NCI-H2196 treated with DMSO at 0.1 percent for 48 hours (cell line): ENCODE data around the gene TNFAIP8.

Source experiments
- DNase-seq: peaks from one replicate; lab custom pipeline; 2025; ENCODE audit not compliant: unreplicated experiment; lab: John Stamatoyannopoulos, UW

TNFAIP8 gene

DNA sequence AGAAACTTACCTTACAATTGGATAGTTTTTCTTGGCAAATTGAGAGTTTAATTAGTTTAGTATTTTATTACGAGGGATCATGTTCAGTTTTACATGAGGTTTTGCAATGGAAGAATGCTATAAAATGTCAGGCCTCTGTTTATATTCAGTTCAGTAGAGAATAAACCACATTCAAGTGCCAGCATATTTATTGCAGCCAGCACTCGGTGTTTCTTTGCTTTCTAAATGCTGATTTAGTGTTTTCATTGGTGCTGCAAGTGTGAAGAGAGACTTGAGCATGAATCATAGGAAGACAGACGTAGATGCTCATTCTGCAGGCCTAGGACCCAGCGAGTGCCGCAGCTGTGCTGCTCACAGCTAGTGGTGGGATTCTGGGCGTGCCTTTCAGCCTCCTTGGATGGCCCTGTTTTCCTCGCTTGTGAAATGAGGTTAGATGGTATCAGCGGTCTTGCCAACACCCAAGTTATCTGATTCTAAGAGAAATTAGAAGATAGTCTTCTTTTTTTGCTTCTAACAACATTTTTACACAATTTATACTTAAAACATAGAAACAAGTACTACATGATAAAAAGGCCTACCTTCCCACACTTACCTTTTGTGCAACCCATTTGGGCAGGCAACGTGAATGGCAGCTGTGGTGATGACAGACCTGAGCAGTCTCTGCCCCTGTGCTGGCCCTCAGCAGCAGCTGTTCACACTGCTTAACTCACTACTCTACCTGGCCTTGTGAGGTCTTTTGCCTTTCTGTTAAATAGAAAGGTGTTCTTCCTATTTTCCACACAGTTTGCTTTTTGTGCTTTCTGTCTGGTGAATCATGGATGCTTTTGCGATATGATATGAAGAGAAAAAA lies 26.8 kb upstream of the TNFAIP8 start:
- DNase-seq: no peak

DNA sequence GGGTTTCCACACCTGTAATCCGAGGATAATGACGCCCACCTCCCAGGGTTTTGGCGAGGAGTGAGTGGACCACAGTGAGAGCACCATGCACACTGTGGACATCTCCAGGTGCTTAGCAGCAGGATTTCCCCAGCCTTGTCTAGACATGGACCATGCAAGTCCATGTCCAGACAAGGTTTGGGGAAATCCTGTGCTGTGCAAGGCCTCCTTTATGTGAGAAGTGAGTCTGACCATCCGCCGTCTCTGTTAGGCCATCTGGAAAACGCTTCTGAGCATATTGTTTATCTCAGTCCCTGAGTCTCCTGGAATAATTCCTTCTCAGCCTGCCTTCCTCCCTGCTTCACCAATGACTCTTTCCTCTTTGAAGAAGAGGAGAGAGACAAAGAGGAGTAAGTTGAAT lies 26.2 kb upstream of the TNFAIP8 start:
- DNase-seq: no peak

DNA sequence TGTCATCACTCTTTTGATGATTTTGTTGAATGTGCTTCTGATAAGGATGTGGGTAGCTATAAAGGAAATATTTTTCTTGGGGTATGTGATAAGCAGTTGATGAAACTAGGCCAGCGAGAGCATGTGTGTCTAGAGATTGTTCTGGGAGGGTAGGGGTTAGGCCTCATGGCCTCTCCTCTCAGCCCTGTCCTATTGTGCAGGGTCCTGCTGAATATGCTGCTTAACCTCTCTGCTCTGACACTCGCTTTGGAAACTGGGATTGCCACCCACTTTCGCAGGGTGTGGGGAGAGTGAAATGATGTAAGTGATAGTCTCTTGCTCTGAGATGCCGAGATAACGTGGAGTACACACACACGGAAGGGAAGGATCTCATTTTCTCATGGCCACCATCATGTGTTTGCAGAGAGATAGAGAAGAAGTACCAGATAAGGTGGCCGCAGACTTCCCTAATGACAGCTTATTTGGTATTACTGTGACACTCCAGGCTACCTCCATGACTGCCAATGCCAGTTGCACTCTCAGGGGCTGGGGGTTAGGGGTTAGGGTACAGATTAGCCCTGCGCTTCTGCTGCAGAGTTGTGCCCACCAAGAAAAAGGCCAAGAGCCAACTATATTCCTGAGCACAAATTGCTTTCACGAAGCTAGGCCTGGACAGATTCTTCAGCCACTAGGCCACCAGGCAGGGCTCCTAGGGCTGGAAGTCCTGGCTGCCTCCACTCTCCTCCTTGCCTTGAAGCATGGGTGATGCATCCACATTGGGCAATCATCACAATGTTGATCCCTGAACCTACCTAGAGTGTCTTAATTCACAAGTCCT lies 25.2 kb upstream of the TNFAIP8 start:
- no peak for DNase-seq

DNA sequence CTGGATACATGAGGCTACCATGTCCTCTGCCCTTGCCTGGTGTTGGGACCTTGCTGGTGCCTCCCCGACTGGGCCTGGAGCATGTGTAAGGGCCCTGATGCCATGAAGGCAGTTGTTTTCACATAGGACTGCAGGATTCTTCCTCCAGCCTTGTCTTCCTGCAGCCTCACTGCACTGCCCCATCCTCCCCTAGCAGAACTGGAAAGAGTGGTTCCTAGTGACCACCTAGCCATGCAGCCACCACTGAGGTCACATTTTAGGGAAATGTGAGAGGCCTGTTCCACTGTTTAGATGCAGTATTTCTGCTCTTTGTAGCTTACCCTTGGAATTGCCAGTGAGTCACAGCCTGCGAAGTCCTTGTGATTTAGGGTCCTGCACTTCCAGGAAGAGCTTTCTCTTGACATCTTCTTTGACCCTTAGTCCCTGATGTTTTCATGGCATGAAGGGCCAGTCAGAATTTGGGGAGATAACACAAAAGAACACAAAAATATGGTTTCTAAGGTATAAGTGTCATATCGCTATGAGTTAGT lies 24.2 kb upstream of the TNFAIP8 start:
- DNase-seq: no peak

DNA sequence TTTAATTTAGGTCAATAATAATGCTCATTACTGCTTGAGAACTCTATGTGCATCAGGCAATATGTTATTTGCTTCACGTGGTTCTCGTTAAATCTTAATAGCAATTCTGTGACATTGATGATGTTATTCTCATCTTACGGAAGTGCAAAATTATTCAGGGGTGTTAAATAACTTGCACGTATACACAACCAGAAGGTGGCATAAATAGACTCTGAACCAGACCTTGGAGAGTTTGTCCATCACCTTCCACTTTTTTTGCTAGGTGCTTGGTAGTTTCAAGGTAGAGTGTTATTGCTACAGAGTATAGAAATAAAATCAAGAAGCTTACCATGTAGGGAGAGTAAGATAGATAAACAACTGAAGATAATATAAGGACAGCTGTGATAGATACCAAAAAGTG lies 23.6 kb upstream of the TNFAIP8 start:
- DNase-seq: no peak

DNA sequence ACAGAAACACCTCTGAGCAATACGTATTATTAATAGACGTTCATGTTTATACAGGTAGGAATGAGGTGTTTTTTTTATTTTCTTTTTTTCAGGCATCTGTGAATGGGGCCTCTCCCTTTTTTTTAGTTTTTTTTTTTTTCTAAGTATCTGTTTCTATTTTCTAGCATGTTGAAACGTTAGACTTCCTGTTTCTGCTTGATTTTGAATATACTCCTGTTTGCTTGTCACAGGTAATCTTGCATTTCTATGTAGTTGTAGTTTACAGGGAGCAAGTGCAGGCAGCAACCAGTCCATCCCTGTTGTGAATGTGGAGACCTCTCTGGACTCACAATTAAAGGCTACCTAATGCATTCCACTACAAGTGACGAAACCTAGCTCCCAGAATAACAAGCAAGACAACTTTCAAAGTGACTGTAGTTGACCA lies 22.8 kb upstream of the TNFAIP8 start:
- DNase-seq: no peak

DNA sequence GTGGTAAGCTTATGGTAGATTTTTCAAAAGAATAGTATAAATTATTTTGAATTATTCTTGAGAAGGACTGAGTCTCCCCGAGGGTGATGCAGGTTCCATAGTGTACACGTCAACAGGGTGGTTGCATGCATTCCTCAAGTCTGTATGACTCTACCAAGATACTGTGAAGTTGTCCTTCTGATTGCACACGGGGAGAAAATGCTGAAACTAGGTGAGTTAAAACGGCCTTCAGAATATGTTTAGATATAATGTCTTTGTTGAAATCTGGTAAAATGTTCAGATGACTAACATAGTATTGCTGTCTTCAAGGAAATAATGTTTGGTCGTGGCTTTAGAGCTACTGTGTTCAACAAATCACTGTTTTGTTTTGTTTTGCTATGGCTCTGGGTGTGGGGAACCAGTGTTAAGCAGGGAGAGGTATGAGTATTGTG lies 22.4 kb upstream of the TNFAIP8 start:
- DNase-seq: no peak

DNA sequence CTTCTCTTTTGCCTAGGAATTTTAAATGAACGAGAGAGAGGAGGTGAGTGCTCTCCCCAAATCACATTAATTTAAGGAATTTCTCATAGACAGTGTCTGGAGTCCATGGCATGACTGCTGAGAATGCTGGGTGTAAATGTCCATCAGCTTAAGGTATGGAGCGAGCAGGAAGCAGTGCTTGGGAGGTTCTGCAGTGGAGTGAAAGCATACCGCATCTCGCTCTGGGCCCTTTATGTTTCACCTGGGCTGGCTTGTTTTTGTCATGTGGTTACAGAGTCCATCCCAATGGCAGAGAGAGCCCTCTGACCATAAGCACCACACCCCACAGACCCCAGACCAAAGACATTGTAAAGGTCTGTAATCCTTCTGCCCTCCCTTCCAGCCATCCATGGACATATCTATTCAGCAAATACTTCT lies 20.6 kb upstream of the TNFAIP8 start:
- no peak for DNase-seq

DNA sequence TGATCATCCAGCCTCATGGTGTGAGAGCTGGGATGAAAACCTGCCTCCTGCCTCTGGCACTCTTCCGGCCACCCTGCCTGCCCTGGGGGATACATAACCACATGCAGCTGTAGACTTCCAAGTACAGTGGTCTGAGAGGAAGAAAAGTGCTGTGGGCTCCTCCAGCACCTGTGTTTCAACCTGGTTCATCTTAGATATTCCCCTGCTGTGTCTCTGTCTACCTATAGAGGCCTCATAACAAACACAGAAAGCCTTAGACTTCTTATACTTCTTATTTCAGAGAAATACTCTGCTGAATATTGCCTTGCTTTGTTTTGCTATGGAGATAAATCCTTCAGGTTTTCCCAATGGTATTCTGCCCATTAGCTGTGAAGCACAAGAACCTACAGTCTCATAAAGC lies 19.6 kb upstream of the TNFAIP8 start:
- no peak for DNase-seq

DNA sequence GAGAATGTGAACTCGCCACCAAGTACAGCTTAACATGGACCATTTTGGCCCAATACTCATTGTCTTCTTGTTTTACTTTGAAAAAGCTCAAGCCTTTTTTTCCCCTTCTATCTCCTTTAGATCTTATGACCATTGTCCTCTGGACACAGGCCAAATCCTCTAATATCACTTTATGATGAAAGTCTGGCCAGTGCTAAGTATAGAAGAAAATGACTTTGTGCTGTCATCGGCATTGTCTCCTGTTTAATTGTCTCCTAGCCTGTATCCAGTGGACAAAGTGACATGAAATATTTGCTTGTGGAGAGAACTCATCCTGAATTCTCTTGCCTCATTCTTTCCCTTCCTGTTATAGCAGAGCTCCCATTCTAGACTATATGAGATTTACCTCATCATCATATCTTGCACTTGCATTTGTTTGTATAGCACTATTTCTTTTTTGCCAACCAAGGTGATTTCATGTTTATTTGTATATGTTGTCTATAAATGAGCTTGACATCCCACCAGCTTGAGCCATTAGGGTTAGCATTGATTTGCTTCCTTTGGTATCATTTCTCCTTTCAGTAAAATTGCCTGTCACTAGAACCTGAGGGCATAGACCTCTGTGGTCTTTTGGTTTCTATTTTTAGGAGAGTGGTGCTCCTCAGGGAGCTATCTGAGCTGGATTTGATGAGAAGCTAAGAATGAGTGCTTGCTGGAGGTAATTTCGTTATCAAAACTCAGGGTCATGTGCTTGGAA lies 18.8 kb upstream of the TNFAIP8 start:
- DNase-seq: no peak

DNA sequence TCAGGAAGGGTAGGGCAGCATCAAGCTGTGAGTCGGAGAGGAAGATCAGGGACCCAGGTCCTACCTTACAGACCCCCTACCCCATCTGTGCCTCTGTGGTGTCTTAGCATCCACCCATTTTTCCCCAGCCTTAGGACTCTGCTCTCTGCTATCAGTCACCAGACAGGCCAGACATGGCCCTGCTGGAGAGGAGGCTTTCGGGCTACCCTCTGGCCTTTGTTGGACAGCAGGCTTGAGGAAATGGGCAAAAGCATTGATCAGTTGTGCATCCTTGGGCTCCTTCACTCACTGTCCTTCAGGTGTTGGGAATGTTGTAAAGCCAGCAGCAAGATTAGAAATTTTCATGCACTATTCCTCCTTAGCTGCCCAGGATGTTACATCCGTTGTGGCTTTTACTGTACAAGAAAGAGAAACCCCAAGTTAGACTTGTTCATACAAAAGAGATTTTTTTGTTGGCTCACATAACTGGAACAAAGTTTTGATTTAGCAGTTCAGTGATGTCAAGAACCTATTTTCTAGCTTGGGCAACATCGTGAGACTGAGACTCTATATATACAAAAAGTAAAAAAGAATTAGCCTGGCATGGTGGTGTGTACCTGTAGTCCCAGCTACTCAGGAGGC lies 17.4 kb upstream of the TNFAIP8 start:
- no peak for DNase-seq

DNA sequence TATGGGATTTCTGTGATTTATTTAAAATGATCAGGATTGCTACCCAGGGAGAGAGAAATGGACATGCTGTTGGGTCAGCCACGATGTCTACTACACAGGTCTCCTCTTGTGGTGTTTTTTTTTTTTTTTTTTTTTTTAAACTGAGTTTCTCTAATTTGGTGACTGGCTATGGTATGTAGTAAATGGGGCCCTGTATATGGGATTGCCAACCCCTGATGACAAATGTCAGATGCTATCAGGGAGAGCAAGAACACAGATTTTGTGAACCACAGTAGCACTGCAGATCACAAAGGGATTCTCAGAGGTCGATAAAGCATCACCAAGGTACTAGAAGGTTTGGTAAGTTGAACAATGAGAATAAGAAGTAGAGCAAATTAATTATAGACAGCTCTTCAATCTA lies 16.5 kb upstream of the TNFAIP8 start:
- no peak for DNase-seq

DNA sequence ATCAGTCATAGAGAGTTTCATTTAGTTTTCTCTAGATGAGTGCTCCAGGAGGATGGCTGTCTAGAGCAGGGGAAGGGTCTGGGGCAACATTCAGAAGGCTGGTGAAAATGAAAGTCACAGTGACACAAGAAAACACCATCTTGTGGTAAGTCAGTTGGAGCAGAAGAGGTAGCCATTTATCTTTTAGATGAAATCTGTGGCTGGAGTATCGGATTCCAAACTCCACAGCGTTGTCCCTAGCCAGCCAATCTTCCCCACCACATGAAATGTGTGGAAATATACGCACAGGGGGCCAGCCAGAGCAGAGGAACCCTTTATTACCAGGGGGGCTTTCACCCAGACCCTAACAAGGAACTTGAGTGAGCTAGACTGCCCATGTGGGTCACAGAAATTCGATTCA lies 15.9 kb upstream of the TNFAIP8 start:
- no peak for DNase-seq

DNA sequence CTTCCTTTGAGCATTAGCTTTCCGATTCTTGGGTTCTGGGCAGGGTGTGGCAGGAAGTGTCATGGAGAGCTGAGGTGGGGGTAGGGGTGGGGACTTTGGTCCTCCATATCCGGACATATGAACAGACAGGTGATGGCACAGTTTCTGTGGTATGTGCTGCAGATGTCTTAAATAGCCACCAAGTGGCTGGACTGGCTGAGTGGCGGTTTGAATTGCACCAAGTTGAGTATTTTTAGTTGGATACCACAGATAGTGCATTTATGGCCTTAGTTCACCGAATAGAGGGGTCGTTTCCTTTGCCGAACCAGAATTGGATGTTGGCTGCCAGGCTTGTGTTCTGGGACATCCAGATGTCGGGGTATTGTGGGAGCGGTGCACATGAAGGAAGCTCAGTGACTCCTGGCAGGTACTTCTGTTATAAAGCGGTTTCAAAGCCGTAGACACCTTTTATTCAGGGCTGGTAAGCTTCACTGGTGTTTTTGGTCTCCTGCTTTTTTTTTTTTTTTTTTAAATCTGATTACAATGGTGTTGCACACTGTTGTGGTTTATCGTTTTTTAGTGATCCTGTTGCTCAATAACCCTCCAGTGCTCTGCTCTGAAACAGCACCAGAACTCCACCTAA lies 15.1 kb upstream of the TNFAIP8 start:
- no peak for DNase-seq

DNA sequence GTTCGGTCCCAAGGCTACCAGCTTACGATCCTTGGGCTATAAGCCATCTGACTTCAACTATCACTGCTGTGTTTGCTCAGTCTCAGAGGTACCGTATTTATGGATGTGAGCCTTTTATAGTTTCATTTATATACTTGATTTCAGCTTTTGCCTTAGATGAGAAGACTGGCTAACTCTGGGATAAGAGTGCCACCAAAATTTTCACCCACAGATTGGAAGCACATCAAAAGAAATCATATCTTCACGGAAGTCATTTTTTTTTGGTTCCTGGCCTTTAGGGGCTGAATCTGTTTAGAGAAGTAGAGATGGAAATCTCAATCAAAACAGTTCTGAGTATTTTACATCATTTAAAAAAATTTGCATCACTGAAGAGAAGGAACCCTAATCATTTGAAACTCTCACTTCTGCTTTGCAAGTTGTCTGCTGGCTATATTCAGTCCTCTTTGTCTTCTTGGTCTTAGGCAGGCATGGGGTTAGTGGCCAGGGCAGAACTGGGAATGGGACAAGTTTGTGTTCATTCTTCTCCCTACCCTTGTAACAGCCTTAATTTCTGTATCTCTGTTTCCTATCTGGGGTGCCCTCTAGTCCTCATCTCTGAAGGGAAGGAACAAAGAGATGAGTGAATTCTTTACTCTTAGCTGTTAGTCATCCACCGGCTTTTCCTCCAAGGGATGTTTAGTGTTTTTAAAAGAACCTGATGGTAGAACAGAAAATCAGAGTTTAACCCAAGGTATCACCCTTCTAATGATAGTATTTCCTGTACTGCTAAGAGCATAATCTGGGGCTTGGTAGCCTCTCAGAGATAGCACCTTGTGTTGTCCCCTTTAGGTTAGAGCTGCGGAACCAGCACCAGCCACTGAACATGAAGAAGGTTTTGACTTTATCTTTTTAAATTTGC lies 14.1 kb upstream of the TNFAIP8 start:
- no peak for DNase-seq

DNA sequence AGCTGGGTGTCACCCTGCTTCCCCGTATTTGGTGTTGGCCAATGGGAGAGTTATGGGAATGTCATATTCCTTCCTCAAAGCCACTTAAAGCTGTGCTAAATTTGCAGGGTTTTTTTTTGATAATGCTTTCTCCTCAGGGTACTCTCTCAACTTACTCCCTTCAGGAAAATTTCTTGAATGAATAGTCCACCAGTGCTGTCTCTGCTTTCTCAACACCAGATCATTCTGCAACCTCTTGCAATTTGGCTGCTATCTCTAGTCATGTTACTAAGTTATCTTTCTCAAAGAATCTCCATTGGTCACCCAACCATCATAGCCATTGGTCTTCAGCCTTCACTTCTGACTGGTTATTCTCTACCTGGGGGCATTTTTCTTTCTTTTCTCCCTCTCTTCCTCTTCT lies 13.4 kb upstream of the TNFAIP8 start:
- no peak for DNase-seq

DNA sequence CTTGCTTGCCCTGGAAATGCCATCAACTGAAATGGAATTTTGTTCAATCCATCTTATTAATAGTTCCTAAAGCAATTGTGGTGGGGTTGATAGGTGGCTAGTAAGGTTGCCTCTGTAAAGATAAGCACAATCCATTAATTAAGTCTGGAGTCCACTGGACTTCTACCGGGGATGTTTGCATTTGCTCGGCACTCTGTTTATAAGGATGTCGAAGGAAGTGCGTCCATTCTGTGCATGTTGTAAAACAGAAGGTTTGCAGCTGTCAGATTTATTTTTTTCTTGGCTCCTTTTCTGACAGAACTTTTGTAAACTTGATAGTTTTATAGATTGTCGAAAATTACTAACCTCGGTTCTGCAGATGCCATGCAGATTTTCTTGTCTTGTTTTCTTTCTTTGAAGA lies 12.8 kb upstream of the TNFAIP8 start:
- DNase-seq: no peak

DNA sequence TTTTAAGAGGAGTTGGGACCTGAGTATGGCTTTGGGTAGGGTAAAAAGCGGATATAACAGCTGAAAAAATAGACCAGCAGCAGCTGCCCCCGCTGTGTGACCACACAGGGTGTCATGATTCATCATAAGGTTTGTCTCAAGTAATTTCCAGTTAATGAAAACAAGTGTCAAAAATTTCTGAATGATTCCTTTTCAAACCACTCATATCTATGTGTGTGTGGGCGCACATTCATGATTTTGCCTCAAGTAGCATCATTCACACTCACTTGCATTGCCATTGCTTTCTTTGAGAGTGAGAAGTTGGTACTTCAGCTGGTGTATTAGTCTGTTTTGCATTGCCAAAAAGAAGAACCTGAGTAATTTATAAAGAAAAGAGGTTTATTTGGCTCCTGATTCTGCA lies 12.1 kb upstream of the TNFAIP8 start:
- DNase-seq: no peak

DNA sequence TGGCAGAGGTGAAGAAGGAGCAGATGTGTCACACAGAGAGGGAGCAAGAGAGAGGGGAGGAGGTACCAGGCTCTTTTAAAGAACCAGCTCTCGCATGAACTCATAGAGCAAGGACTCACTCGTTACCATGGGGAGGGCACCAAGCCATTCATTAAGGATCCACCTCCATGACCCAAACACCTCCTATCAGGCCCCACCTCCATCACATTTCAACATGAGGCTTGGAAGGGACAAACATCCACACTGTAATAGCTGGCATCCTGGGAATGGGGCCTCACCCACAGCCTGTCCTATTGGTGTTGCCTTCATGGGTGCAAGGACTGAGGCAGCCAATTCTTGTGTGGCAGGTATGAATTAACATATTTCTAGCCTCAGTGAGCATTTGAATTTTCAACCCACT lies 11.6 kb upstream of the TNFAIP8 start:
- DNase-seq: no peak
